ENCODE measurements around the gene CHRFAM7A. TPM values are rescaled to one million over a fixed set of nuclear protein-coding genes. Genes with fewer than 3 reads are reported as not detected.
"Not testable (repeated sequence)": the region's sequence is repeated elsewhere in the genome, so short reads cannot be mapped to it uniquely, and the experiment has no call there.

CHRFAM7A gene
- 0.03 and 0.11 TPM in 2 replicates for polyA plus RNA-seq (2013)

GRCh38 chr15:30392766-30393663 is at the start of gene CHRFAM7A:
CHRFAM7A (minus strand) TSS chr15:30393540; CDS start chr15:30383351, 10,189 bp downstream.
- H3K4me3 ChIP-seq (ENCODE audit: low read depth, low read length); H2BK12ac ChIP-seq (ENCODE audit: low read length); H3K23ac ChIP-seq (ENCODE audit: low read length); H2BK120ac ChIP-seq (ENCODE audit: insufficient read depth, low read length, poor library complexity); H3K27me3 ChIP-seq (ENCODE audit: insufficient read depth, low read length); H2BK5ac ChIP-seq (ENCODE audit: low read depth, low read length, poor library complexity); H3K79me2 ChIP-seq (ENCODE audit: control insufficient read depth, insufficient read depth, low read length, poor library complexity); H2AFZ ChIP-seq (ENCODE audit: insufficient read depth, low read length, poor library complexity); H3K4me2 ChIP-seq (ENCODE audit: low read length); H3K18ac ChIP-seq (ENCODE audit: low read length); H3K9ac ChIP-seq (ENCODE audit: low read length); H3K4me1 ChIP-seq (ENCODE audit: control insufficient read depth in 1 of 2, insufficient read depth in 2 of 2, low read length in 2 of 2); H3K27ac ChIP-seq (ENCODE audit: low read depth, low read length); H3K9me3 ChIP-seq (ENCODE audit: insufficient read depth, low read depth, low read length); H4K12ac ChIP-seq (ENCODE audit: low read depth, low read length); H4K91ac ChIP-seq (ENCODE audit: low read depth, low read length); H3K36me3 ChIP-seq (ENCODE audit: control insufficient read depth in 1 of 2, insufficient read depth in 2 of 2, low read length in 2 of 2); H3K79me1 ChIP-seq (ENCODE audit: low read length); H3K4ac ChIP-seq (ENCODE audit: low read depth, low read length); H3K14ac ChIP-seq (ENCODE audit: low read length); DNase-seq; H2AK5ac ChIP-seq (ENCODE audit: low read length); H4K8ac ChIP-seq (ENCODE audit: low read depth, low read length): not testable (repeated sequence)
- no CpG with 5 or more reads among the region's 74 CpGs for WGBS (ENCODE audit: extremely low coverage, insufficient coverage, insufficient read length)

- not testable (repeated sequence) for H2BK5ac ChIP-seq (ENCODE audit: low read depth, low read length, poor library complexity); H3K9me3 ChIP-seq (ENCODE audit: insufficient read depth, low read depth, low read length); H3K18ac ChIP-seq (ENCODE audit: low read length); H3K4me1 ChIP-seq (ENCODE audit: control insufficient read depth in 1 of 2, insufficient read depth in 2 of 2, low read length in 2 of 2); H2AK5ac ChIP-seq (ENCODE audit: low read length); H3K23ac ChIP-seq (ENCODE audit: low read length); H3K27ac ChIP-seq (ENCODE audit: low read depth, low read length); H4K12ac ChIP-seq (ENCODE audit: low read depth, low read length); H3K4me3 ChIP-seq (ENCODE audit: low read depth, low read length); H2BK12ac ChIP-seq (ENCODE audit: low read length); H3K4ac ChIP-seq (ENCODE audit: low read depth, low read length); H3K9ac ChIP-seq (ENCODE audit: low read length); H3K27me3 ChIP-seq (ENCODE audit: insufficient read depth, low read length); H2AFZ ChIP-seq (ENCODE audit: insufficient read depth, low read length, poor library complexity); H3K36me3 ChIP-seq (ENCODE audit: control insufficient read depth in 1 of 2, insufficient read depth in 2 of 2, low read length in 2 of 2); H2BK120ac ChIP-seq (ENCODE audit: insufficient read depth, low read length, poor library complexity); H4K91ac ChIP-seq (ENCODE audit: low read depth, low read length); H3K79me2 ChIP-seq (ENCODE audit: control insufficient read depth, insufficient read depth, low read length, poor library complexity); H4K8ac ChIP-seq (ENCODE audit: low read depth, low read length); H3K14ac ChIP-seq (ENCODE audit: low read length); DNase-seq; H3K79me1 ChIP-seq (ENCODE audit: low read length); H3K4me2 ChIP-seq (ENCODE audit: low read length)
- WGBS (ENCODE audit: extremely low coverage, insufficient coverage, insufficient read length), result no CpG with 5 or more reads among the region's 3 CpGs
Observed at GRCh38 chr15:30438348-30438747, 45.0 kb upstream of the CHRFAM7A start.

- H2BK120ac ChIP-seq (ENCODE audit: insufficient read depth, low read length, poor library complexity); H4K91ac ChIP-seq (ENCODE audit: low read depth, low read length): not testable (repeated sequence)
Observed at GRCh38 chr15:30435878-30436277, 42.5 kb upstream of the CHRFAM7A start.

GRCh38 chr15:30420723-30421122 is 27.4 kb upstream of the CHRFAM7A start:
- not testable (repeated sequence) for H4K91ac ChIP-seq (ENCODE audit: low read depth, low read length); H4K12ac ChIP-seq (ENCODE audit: low read depth, low read length); H3K36me3 ChIP-seq (ENCODE audit: control insufficient read depth in 1 of 2, insufficient read depth in 2 of 2, low read length in 2 of 2); H3K79me1 ChIP-seq (ENCODE audit: low read length); H3K79me2 ChIP-seq (ENCODE audit: control insufficient read depth, insufficient read depth, low read length, poor library complexity); H3K4me3 ChIP-seq (ENCODE audit: low read depth, low read length); H3K9me3 ChIP-seq (ENCODE audit: insufficient read depth, low read depth, low read length); H3K27ac ChIP-seq (ENCODE audit: low read depth, low read length); H3K14ac ChIP-seq (ENCODE audit: low read length); H3K18ac ChIP-seq (ENCODE audit: low read length); H3K4me1 ChIP-seq (ENCODE audit: control insufficient read depth in 1 of 2, insufficient read depth in 2 of 2, low read length in 2 of 2); H2BK12ac ChIP-seq (ENCODE audit: low read length); H3K27me3 ChIP-seq (ENCODE audit: insufficient read depth, low read length); H3K23ac ChIP-seq (ENCODE audit: low read length); H2BK120ac ChIP-seq (ENCODE audit: insufficient read depth, low read length, poor library complexity); H4K8ac ChIP-seq (ENCODE audit: low read depth, low read length); H3K4ac ChIP-seq (ENCODE audit: low read depth, low read length); H3K9ac ChIP-seq (ENCODE audit: low read length); H2AK5ac ChIP-seq (ENCODE audit: low read length); H2BK5ac ChIP-seq (ENCODE audit: low read depth, low read length, poor library complexity); H3K4me2 ChIP-seq (ENCODE audit: low read length); H2AFZ ChIP-seq (ENCODE audit: insufficient read depth, low read length, poor library complexity); DNase-seq
- WGBS (ENCODE audit: extremely low coverage, insufficient coverage, insufficient read length), result no CpG with 5 or more reads among the region's 6 CpGs

More at GRCh38 chr15:30435878-30436277, 42.5 kb upstream of the CHRFAM7A start:
- H3K9ac ChIP-seq (ENCODE audit: low read length); H4K8ac ChIP-seq (ENCODE audit: low read depth, low read length); H3K4me3 ChIP-seq (ENCODE audit: low read depth, low read length); H3K4ac ChIP-seq (ENCODE audit: low read depth, low read length); H2BK12ac ChIP-seq (ENCODE audit: low read length); H2AFZ ChIP-seq (ENCODE audit: insufficient read depth, low read length, poor library complexity); H3K27me3 ChIP-seq (ENCODE audit: insufficient read depth, low read length); DNase-seq; H3K27ac ChIP-seq (ENCODE audit: low read depth, low read length); H2BK5ac ChIP-seq (ENCODE audit: low read depth, low read length, poor library complexity); H3K79me1 ChIP-seq (ENCODE audit: low read length); H3K4me2 ChIP-seq (ENCODE audit: low read length); H3K79me2 ChIP-seq (ENCODE audit: control insufficient read depth, insufficient read depth, low read length, poor library complexity); H2AK5ac ChIP-seq (ENCODE audit: low read length); H3K14ac ChIP-seq (ENCODE audit: low read length); H3K36me3 ChIP-seq (ENCODE audit: control insufficient read depth in 1 of 2, insufficient read depth in 2 of 2, low read length in 2 of 2); H3K4me1 ChIP-seq (ENCODE audit: control insufficient read depth in 1 of 2, insufficient read depth in 2 of 2, low read length in 2 of 2); H3K18ac ChIP-seq (ENCODE audit: low read length); H3K23ac ChIP-seq (ENCODE audit: low read length); H4K12ac ChIP-seq (ENCODE audit: low read depth, low read length); H3K9me3 ChIP-seq (ENCODE audit: insufficient read depth, low read depth, low read length): not testable (repeated sequence)
- WGBS (ENCODE audit: extremely low coverage, insufficient coverage, insufficient read length), result no CpG with 5 or more reads among the region's 5 CpGs

All from trophoblast cell (in vitro differentiated cells and primary cell).